GM18508 (cell line): ENCODE data around the gene BOD1.
"Not testable (repeated sequence)": the region's sequence is repeated elsewhere in the genome, so short reads cannot be mapped to it uniquely, and the experiment has no call there.

Experiments used
- ATAC-seq: cut with Tn5 transposase; IDR thresholded peaks from one replicate; pipeline ENCODE4 v1.9.1; 2021; ENCODE audit warnings: moderate number of reproducible peaks; ENCODE audit not compliant: insufficient read depth, unreplicated experiment

BOD1 gene

GRCh38 chr5:173620784-173621183 lies 4.3 kb upstream of the BOD1 start:
- no peak for ATAC-seq

GRCh38 chr5:173618927-173619519 lies 2.6 kb upstream of the BOD1 start:
- ATAC-seq: no peak

GRCh38 chr5:173615884-173616576 lies 420 bp downstream of the BOD1 start:
- ATAC-seq: peak; percentile 40

GRCh38 chr5:173614591-173614990 lies 1.9 kb downstream of the BOD1 start:
- no peak for ATAC-seq

- ATAC-seq: no peak
These were observed 2.9 kb downstream of the BOD1 start for GRCh38 chr5:173613433-173614159.

GRCh38 chr5:173612948-173613347 lies 3.5 kb downstream of the BOD1 start:
- no peak for ATAC-seq

GRCh38 chr5:173611706-173612105 lies 4.7 kb downstream of the BOD1 start:
- ATAC-seq: no peak

GRCh38 chr5:173604141-173604540 lies 12.3 kb downstream of the BOD1 start:
- ATAC-seq: no peak

GRCh38 chr5:173602423-173602822 lies 14.0 kb downstream of the BOD1 start:
- no peak for ATAC-seq

GRCh38 chr5:173598686-173599085 lies 17.8 kb downstream of the BOD1 start:
- no peak for ATAC-seq

GRCh38 chr5:173597304-173597703 lies 19.1 kb downstream of the BOD1 start:
- ATAC-seq: no peak

- no peak for ATAC-seq
These were observed 20.6 kb downstream of the BOD1 start for GRCh38 chr5:173595841-173596240.

GRCh38 chr5:173594061-173594460 lies 22.4 kb downstream of the BOD1 start:
- ATAC-seq: no peak

GRCh38 chr5:173592050-173592669 lies 24.3 kb downstream of the BOD1 start:
- ATAC-seq: no peak

- ATAC-seq: no peak
These were observed 25.4 kb downstream of the BOD1 start for GRCh38 chr5:173591056-173591514.

- no peak for ATAC-seq
These were observed 25.9 kb downstream of the BOD1 start for GRCh38 chr5:173590436-173591055.

GRCh38 chr5:173586133-173586532 lies 30.3 kb downstream of the BOD1 start:
- ATAC-seq: not testable (repeated sequence)

GRCh38 chr5:173583346-173583745 lies 33.1 kb downstream of the BOD1 start:
- no peak for ATAC-seq

GRCh38 chr5:173582216-173583111 lies 34.0 kb downstream of the BOD1 start:
- ATAC-seq: no peak
